ENCODE data around the gene CLDN19.

CLDN19 gene

DNA sequence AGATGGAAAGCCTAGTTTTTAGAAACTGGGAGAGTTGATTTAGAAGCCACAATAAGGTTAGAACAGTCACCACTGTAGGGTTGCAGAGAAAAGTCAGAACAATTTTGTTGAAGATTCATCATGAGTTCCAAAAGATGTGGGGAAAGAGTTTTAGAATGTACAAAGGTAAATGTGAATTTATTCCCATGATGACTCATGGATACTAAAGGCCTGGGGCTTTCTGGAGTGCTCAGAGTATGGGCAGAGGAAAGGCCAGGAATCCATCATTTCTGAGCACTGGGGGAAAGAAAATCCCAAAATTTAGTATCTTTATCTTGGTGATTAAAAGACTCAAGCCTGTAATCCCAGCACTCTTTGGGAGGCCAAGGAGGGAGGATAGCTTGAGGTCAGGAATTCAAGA, 40.0 kb downstream of the CLDN19 start:
- DNase-seq (ENCODE audit: low spot score) = no peak

DNA sequence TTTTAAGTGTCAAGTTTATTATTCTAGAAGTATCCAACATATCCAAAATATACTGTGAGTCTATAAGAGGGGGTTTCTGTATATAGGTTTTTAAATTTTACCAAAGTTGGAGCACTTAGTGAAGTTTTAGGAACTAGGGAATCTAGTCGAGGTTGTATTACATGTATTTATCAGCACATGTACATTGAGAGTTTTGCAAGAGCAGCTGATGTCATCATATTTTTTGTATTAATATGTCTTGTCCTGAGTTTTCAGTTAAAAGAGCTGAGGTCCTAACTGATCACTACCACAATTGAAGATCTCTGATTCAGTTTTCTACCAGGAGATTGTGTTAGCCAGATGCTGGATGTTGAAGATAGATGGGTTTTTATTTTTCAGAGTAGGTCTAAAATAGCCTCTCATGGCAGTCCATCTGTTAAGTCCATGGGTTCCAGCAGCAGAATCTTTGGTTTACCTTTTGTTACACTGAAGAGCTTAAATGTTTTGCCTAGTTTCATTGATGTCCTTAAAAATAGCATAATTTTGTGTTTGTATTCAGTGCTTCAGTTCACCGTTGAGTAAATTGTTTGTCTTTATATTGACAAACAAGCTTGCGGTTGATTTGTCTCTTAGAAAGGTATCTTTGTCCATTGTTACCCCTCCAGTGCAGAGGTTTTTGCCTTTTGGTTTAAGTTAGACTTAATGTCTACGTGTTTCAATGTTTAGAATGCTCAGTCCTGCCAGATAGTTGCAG, 41.8 kb downstream of the CLDN19 start:
- no peak for DNase-seq (ENCODE audit: low spot score)

- DNase-seq (ENCODE audit: low spot score) = no peak
Measured at GRCh38 chr1:42692911-42693310, 47.1 kb downstream of the CLDN19 start.

DNA sequence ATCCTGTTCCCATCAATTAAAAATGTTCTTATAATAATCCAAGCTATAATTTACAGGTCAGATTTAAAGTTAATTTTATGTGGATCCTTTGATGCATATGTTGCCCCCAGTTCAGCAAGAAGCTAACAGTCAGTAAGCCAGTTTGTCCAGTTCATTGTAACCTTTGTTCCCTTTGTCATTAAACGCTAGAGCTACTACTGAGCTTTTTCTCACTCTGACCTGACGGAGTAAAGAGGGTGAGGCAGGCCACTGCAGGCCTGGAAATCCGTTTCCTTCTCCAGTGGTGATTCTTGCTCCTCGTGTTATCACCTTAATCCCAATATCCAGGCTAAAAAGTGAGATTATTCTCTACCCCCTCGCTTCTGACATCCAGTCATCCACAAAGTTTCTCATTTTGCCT, 47.6 kb downstream of the CLDN19 start:
- no peak for DNase-seq (ENCODE audit: low spot score)

- no peak for DNase-seq (ENCODE audit: low spot score)
Measured at GRCh38 chr1:42691157-42691498, 48.9 kb downstream of the CLDN19 start.

- DNase-seq (ENCODE audit: low spot score) = no peak
Measured at GRCh38 chr1:42690477-42691156, 49.4 kb downstream of the CLDN19 start.

- no peak for DNase-seq (ENCODE audit: low spot score)
Measured at GRCh38 chr1:42689912-42690311, 50.1 kb downstream of the CLDN19 start.

DNA sequence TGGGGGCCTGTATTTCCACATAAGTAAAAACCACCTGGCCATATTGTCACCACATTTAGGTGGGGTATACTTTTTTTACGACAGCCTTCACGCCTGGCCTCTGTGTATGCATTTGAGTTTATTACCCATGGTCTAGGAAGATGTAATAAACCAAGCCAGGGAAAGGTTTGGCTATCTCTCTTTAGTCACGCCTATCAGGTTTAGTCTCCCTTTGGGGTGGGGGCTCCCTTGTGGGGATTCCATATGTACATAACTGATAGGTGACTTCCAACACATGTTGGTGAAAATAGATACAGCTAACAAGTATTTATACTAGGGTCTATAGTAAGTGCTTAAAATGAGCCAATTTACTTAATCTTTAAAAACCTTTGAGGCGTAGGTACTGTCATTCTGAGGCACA, 53.6 kb downstream of the CLDN19 start:
- no peak for DNase-seq (ENCODE audit: low spot score)

GRCh38 chr1:42684139-42684538, 55.9 kb downstream of the CLDN19 start:
- no peak for DNase-seq (ENCODE audit: low spot score)
